ENCODE data around the gene GALNT10. TPM values are rescaled to one million over a fixed set of nuclear protein-coding genes. Genes with fewer than 3 reads are reported as not detected.
A peak's percentile ranks its signal among the peaks of the same experiment; 100 is the strongest.

Gene GALNT10
- total RNA-seq, 4 donors from 2014 or later = 5.7 to 25.2 (median 9.7) TPM

- intact Hi-C loops (cut with DNase I; ENCODE audit: low total_unique reads) = loop anchor here (5.0 to 10.0 kb wide), 2 partner anchors 220 to 427 kb away; no protein-coding TSS in a partner anchor
- no peak for TF ChIP-seq POLR2A (IDR thresholded peaks at IDR 0.05)
- no peak overlapping the region for H3K4me3 ChIP-seq (ENCODE audit: low read depth, poor library complexity, severe bottlenecking)
- 89 to 99% methylated on average over 9 of the region's 9 CpGs for WGBS, 2 donors
- peak in 1 of 2 donors; percentile 77 for DNase-seq (ENCODE audit: low spot score in 2 of 2)
Observed at GRCh38 chr5:154401931-154402330, 211.4 kb downstream of the GALNT10 start.

DNA sequence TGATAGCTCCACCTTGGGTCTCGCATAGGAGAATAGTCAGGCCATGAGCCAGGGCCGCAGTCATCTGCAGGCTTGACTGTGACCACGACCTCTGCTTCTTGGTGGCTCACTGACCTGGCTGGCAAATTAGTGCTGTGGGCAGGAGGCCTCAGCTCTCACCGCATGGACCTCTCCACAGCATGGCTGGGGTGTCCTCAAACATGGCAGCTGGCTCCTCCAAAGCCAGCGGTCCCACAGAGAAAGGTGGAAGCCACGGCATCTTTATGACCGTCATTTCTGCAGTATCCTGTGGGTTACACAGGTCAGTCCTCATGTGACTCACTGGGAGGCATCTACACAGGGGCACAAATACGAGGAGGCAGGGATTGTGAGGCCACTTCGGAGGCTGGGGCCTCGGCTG lies 212.1 kb downstream of the GALNT10 start:
- WGBS, 2 donors = 95% methylated on average over 10 of the region's 10 CpGs
- intact Hi-C loops (cut with DNase I; ENCODE audit: low total_unique reads) = loop anchor here (5.0 to 10.0 kb wide), 2 partner anchors 220 to 428 kb away; no protein-coding TSS in a partner anchor
- no peak for TF ChIP-seq CTCF (IDR thresholded peaks at IDR 0.05)
- no peak for TF ChIP-seq POLR2A (IDR thresholded peaks at IDR 0.05)
- DNase-seq (ENCODE audit: low spot score in 2 of 2) = peak in 1 of 2 donors; percentile 52
- H3K4me3 ChIP-seq (ENCODE audit: low read depth, poor library complexity, severe bottlenecking) = no peak overlapping the region

DNA sequence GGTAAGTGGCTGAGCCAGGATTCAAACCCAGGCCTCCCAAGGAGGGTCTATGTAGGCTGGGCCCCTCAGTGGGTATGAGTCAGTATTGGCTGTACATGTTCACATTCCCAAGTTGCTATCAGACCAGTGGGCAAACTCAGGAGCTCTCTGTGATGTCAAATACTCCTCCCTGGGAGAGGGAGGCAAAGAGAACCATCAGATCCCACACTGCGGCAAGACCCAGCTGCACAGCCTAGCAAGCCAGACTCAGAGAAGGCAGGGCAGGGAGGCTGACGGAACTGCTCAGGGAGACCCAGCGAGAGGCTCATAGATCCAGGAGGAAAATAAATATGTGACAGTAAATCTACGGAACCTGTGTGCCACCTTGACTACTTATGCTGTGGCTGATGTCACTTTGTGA lies 212.7 kb downstream of the GALNT10 start:
- intact Hi-C loops (cut with DNase I; ENCODE audit: low total_unique reads) = loop anchor here (5.0 to 10.0 kb wide), 2 partner anchors 221 to 428 kb away; no protein-coding TSS in a partner anchor
- no peak overlapping the region for H3K4me3 ChIP-seq (ENCODE audit: low read depth, poor library complexity, severe bottlenecking)
- TF ChIP-seq POLR2A (IDR thresholded peaks at IDR 0.05) = no peak
- TF ChIP-seq CTCF (IDR thresholded peaks at IDR 0.05) = no peak
- peak in 1 of 2 donors; percentile 40 for DNase-seq (ENCODE audit: low spot score in 2 of 2)
- 92 to 99% methylated on average over 4 of the region's 4 CpGs for WGBS, 2 donors

DNA sequence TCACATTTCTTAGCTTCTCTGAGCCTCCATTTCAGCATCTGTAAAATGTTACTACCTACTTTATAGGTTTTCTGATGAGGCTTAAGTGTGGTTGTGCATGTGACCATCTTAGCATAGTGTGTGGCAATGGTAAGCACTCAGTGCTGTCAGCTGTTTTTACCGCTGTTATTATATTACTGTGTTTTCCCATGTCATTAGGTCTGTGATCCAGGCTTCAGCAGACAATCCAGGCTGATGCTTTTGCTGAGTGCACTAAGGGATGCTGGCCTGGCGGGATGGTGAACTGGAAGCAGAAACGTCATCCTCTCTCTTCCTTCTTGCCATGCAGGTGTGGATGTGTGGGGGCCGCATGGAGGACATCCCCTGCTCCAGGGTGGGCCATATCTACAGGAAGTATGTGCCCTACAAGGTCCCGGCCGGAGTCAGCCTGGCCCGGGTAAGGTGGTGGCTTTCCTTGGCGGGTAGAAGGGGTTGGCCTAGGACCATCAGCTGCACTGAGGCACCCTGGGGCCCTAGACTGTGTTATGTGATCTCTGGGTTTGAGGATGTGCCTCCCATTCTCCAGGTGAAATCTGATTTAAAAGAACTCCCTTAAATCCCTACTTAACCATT lies 213.3 kb downstream of the GALNT10 start:
- DNase-seq (ENCODE audit: low spot score in 2 of 2) = peak in 1 of 2 donors; percentile 79
- intact Hi-C loops (cut with DNase I; ENCODE audit: low total_unique reads) = loop anchor here (5.0 to 10.0 kb wide), 2 partner anchors 222 to 429 kb away; no protein-coding TSS in a partner anchor
- 87 to 91% methylated on average over 8 of the region's 8 CpGs for WGBS, 2 donors
- TF ChIP-seq CTCF (IDR thresholded peaks at IDR 0.05) (no peak), POLR2A (IDR thresholded peaks at IDR 0.05) (no peak)
- no peak overlapping the region for H3K4me3 ChIP-seq (ENCODE audit: low read depth, poor library complexity, severe bottlenecking)

DNA sequence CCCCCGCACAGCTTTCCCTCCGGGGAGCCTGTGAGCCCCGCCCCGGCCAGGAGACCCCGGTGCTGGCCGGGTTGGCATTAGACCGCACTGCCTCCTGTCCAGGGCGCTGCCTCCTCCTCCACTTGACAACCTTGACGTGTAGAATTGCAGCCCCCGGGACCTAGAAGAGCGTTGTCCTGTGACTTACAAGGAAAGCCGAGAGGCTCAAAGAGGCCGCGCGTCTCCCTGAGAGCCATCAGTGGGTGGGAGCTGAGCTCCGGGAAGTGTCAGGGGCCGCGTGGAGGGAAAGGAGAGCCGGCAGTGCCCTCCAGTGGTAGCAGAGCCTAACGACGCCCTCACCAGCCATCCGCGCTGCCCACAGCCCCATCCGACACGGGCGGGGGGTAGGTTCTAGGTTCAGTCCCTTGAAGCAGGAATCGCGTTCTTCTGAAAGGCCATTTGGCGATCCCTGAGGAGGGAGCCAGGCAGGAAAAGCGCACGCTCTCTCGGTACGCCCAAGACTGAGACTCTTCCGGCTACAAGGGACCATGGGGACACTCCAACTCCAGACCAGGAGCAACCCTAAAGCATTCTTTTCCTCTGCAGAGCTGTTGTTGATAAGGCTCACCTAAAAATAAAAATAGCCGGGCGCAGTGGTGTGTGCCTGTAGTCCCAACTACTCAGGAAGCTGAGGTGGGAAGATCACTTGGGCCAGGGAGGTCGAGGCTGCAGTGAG lies 214.7 kb downstream of the GALNT10 start:
- TF ChIP-seq POLR2A (IDR thresholded peaks at IDR 0.05) (no peak), CTCF (IDR thresholded peaks at IDR 0.05) (peak in 1 of 3 donors; percentile 77)
- intact Hi-C loops (cut with DNase I; ENCODE audit: low total_unique reads) = loop anchor here (5.0 to 10.0 kb wide), 2 partner anchors 333 to 430 kb away; no protein-coding TSS in a partner anchor
- peak; percentile 62 to 94 for DNase-seq (ENCODE audit: low spot score in 2 of 2)
- H3K4me3 ChIP-seq (ENCODE audit: low read depth, poor library complexity, severe bottlenecking) = no peak overlapping the region
- 10% methylated on average over 32 to 33 of the region's 37 CpGs for WGBS, 2 donors

DNA sequence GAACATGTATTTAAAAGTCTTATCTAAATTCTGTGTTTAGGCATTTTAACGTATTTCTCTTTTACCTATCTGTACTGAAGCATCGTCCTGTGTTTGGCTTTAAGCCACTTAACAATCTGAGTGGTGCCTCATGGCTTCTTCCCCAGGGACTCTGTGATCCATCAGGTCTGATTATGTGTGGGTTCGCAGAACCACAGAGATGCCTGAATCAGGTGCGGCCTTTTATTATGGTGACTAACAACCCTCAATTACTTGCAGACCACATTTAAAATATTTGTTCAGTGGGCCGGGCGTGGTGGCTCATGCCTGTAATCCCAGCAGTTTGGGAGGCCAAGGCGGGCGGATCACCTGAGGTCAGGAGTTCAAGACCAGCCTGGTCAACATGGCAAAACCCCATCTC lies 215.7 kb downstream of the GALNT10 start:
- DNase-seq (ENCODE audit: low spot score in 2 of 2) = peak in 1 of 2 donors; percentile 59
- no peak overlapping the region for H3K4me3 ChIP-seq (ENCODE audit: low read depth, poor library complexity, severe bottlenecking)
- 89 to 91% methylated on average over 8 of the region's 8 CpGs for WGBS, 2 donors
- intact Hi-C loops (cut with DNase I; ENCODE audit: low total_unique reads) = loop anchor here (5.0 to 10.0 kb wide), 2 partner anchors 334 to 431 kb away; no protein-coding TSS in a partner anchor
- TF ChIP-seq CTCF (IDR thresholded peaks at IDR 0.05) (no peak), POLR2A (IDR thresholded peaks at IDR 0.05) (no peak)

Data from lower leg skin (tissue), 4 donors.